H1 (cell line): ENCODE measurements around the gene FRS2. TPM values are rescaled to one million over a fixed set of nuclear protein-coding genes. Genes with fewer than 3 reads are reported as not detected.

ENCODE experiments used
- CBX5 ChIP-seq: fragments of 300-800, 300-1000 bp; sonication (generic); IDR thresholded peaks from 2 replicates; pipeline ENCODE4 v1.7.1; 2016; ENCODE audit warnings: antibody characterized with exemption, low read length, low read depth
- CEBPB ChIP-seq: IDR thresholded peaks from 2 replicates; pipeline ENCODE4 v1.6.1; 2012; ENCODE audit warnings: low read depth, low read length
- GTF2F1 ChIP-seq: IDR thresholded peaks from 2 replicates; pipeline ENCODE4 v1.6.1; 2012; ENCODE audit warnings: low read depth, low read length, improper control_type of control experiment, borderline replicate concordance
- HDAC2 ChIP-seq, 2 experiments: fragments of 300-600 bp in 1 of 2; sonication (generic) in 1 of 2; IDR thresholded peaks; 2 replicates each; pipeline ENCODE4 v1.6.1; 2011 to 2012; ENCODE audit warnings: low read depth in 2 of 2, low read length in 2 of 2, mild to moderate bottlenecking in 2 of 2, moderate library complexity in 2 of 2, borderline replicate concordance in 1 of 2, inconsistent platforms in 1 of 2
- PHF8 ChIP-seq: fragments of 200-600 bp; sonication (generic); conservative IDR thresholded peaks from 2 replicates; pipeline ENCODE4 v1.7.1; 2012; ENCODE audit warnings: low read depth, mild to moderate bottlenecking, inconsistent platforms, low read length, moderate library complexity
- RAD21 ChIP-seq, 2 experiments: IDR thresholded peaks in 1 of 2; conservative IDR thresholded peaks in 1 of 2; 2 replicates each; pipeline ENCODE4 v1.6.1; 2011; ENCODE audit warnings: low read depth in 2 of 2, low read length in 2 of 2, improper control_type of control experiment in 1 of 2, inconsistent platforms in 1 of 2, mild to moderate bottlenecking in 1 of 2, moderate library complexity in 1 of 2
- SIN3A ChIP-seq, 2 experiments: IDR thresholded peaks in 1 of 2; conservative IDR thresholded peaks in 1 of 2; 2 replicates each; pipeline ENCODE4 v1.6.1; 2011 to 2012; ENCODE audit warnings: low read length in 2 of 2, improper control_type of control experiment in 1 of 2, low read depth in 1 of 2, mild to moderate bottlenecking in 1 of 2
- TAF1 ChIP-seq: IDR thresholded peaks from 2 replicates; pipeline ENCODE4 v1.6.1; 2011; ENCODE audit warnings: mild to moderate bottlenecking, low read depth, low read length
- polyA plus RNA-seq, 7 experiments: library from polyadenylated mRNA; depleted of rRNA in 3 of 7; stranded (reverse) in 5 of 7; unstranded in 2 of 7; fragments of >200 nt in 5 of 7; fragments of 200-250 nt in 2 of 7; gene quantifications; 1 replicate in 5 of 7; 2 replicates in 1 of 7; 4 replicates in 1 of 7; pipeline versions ENCODE4 v1.2.1 to v1.2.3, GENCODE V29; 2011 to 2013; ENCODE audit warnings: missing spikeins in 2 of 7, mixed read lengths in 2 of 7
- total RNA-seq: library from RNA; stranded (reverse); fragmentation: NEBNext Ultra II Directional; extraction: Animal tissue kit (Norgen Biotek cat#: 25700); gene quantifications from 2 replicates; pipeline ENCODE4 v1.2.1, GENCODE V29; 2021
- TF ChIP-seq, protein P1 (sequence below): fragments of 300-600 bp; sonication (generic); IDR thresholded peaks from 2 replicates; pipeline ENCODE4 v1.7.1; 2012; ENCODE audit warnings: low read length, moderate library complexity, mild to moderate bottlenecking, inconsistent platforms; ENCODE audit not compliant: insufficient replicate concordance
- TF ChIP-seq, protein P2 (sequence below): IDR thresholded peaks from 2 replicates; pipeline ENCODE4 v1.6.1; 2011; ENCODE audit warnings: low read length, improper control_type of control experiment

Gene FRS2
- total and polyA plus RNA-seq, 2 of the 8 experiments (the other 6 are each of a cell fraction or from before 2014, with no cell fraction given), result 10.3 to 35.8 TPM

DNA sequence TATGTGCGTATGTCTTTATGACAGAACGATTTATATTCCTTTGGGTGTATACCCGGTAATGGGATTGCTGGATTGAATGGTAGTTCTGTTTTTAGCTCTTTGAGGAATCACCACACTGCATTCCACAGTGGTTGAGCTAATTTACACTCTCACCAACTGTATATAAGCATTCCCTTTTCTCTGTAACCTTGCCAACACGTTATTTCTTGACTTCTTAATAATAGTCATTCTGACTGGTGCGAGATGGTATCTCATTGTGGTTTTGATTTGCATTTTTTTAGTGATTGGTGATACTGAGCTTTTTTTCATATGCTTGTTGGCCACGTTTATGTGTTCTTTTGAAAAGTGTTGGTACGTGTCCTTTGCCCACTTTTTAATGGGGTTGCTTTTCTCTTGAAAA is 49.7 kb downstream of the FRS2 start (continued):
- TF ChIP-seq, protein P1, sequence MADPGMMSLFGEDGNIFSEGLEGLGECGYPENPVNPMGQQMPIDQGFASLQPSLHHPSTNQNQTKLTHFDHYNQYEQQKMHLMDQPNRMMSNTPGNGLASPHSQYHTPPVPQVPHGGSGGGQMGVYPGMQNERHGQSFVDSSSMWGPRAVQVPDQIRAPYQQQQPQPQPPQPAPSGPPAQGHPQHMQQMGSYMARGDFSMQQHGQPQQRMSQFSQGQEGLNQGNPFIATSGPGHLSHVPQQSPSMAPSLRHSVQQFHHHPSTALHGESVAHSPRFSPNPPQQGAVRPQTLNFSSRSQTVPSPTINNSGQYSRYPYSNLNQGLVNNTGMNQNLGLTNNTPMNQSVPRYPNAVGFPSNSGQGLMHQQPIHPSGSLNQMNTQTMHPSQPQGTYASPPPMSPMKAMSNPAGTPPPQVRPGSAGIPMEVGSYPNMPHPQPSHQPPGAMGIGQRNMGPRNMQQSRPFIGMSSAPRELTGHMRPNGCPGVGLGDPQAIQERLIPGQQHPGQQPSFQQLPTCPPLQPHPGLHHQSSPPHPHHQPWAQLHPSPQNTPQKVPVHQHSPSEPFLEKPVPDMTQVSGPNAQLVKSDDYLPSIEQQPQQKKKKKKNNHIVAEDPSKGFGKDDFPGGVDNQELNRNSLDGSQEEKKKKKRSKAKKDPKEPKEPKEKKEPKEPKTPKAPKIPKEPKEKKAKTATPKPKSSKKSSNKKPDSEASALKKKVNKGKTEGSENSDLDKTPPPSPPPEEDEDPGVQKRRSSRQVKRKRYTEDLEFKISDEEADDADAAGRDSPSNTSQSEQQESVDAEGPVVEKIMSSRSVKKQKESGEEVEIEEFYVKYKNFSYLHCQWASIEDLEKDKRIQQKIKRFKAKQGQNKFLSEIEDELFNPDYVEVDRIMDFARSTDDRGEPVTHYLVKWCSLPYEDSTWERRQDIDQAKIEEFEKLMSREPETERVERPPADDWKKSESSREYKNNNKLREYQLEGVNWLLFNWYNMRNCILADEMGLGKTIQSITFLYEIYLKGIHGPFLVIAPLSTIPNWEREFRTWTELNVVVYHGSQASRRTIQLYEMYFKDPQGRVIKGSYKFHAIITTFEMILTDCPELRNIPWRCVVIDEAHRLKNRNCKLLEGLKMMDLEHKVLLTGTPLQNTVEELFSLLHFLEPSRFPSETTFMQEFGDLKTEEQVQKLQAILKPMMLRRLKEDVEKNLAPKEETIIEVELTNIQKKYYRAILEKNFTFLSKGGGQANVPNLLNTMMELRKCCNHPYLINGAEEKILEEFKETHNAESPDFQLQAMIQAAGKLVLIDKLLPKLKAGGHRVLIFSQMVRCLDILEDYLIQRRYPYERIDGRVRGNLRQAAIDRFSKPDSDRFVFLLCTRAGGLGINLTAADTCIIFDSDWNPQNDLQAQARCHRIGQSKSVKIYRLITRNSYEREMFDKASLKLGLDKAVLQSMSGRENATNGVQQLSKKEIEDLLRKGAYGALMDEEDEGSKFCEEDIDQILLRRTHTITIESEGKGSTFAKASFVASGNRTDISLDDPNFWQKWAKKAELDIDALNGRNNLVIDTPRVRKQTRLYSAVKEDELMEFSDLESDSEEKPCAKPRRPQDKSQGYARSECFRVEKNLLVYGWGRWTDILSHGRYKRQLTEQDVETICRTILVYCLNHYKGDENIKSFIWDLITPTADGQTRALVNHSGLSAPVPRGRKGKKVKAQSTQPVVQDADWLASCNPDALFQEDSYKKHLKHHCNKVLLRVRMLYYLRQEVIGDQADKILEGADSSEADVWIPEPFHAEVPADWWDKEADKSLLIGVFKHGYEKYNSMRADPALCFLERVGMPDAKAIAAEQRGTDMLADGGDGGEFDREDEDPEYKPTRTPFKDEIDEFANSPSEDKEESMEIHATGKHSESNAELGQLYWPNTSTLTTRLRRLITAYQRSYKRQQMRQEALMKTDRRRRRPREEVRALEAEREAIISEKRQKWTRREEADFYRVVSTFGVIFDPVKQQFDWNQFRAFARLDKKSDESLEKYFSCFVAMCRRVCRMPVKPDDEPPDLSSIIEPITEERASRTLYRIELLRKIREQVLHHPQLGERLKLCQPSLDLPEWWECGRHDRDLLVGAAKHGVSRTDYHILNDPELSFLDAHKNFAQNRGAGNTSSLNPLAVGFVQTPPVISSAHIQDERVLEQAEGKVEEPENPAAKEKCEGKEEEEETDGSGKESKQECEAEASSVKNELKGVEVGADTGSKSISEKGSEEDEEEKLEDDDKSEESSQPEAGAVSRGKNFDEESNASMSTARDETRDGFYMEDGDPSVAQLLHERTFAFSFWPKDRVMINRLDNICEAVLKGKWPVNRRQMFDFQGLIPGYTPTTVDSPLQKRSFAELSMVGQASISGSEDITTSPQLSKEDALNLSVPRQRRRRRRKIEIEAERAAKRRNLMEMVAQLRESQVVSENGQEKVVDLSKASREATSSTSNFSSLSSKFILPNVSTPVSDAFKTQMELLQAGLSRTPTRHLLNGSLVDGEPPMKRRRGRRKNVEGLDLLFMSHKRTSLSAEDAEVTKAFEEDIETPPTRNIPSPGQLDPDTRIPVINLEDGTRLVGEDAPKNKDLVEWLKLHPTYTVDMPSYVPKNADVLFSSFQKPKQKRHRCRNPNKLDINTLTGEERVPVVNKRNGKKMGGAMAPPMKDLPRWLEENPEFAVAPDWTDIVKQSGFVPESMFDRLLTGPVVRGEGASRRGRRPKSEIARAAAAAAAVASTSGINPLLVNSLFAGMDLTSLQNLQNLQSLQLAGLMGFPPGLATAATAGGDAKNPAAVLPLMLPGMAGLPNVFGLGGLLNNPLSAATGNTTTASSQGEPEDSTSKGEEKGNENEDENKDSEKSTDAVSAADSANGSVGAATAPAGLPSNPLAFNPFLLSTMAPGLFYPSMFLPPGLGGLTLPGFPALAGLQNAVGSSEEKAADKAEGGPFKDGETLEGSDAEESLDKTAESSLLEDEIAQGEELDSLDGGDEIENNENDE, result no peak
- TF ChIP-seq TAF1, result no peak
- no peak for TF ChIP-seq CEBPB
- TF ChIP-seq GTF2F1, result no peak
- TF ChIP-seq, protein P2, sequence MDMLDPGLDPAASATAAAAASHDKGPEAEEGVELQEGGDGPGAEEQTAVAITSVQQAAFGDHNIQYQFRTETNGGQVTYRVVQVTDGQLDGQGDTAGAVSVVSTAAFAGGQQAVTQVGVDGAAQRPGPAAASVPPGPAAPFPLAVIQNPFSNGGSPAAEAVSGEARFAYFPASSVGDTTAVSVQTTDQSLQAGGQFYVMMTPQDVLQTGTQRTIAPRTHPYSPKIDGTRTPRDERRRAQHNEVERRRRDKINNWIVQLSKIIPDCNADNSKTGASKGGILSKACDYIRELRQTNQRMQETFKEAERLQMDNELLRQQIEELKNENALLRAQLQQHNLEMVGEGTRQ, result no peak
- no peak for TF ChIP-seq RAD21 (IDR thresholded peaks at IDR 0.05 in 1 of 2, conservative IDR thresholded peaks at IDR 0.05 in 1 of 2; ENCODE audit: low read depth in 2 of 2, low read length in 2 of 2)
- no peak for TF ChIP-seq CBX5
- no peak for TF ChIP-seq HDAC2 (IDR thresholded peaks at IDR 0.05; ENCODE audit: borderline replicate concordance in 1 of 2, low read depth in 2 of 2, low read length in 2 of 2)
- no peak for TF ChIP-seq SIN3A (conservative IDR thresholded peaks at IDR 0.05 in 1 of 2, IDR thresholded peaks at IDR 0.05 in 1 of 2; ENCODE audit: low read depth in 1 of 2, low read length in 2 of 2)
- no peak for TF ChIP-seq PHF8
